ENCODE results near the gene NR3C1. TPM values are rescaled to one million over a fixed set of nuclear protein-coding genes. Genes with fewer than 3 reads are reported as not detected.

The NR3C1 gene
- total and polyA plus RNA-seq, 2 of the 4 experiments (the other 2 are of a cell fraction): 13.7 to 77.4 TPM

DNA sequence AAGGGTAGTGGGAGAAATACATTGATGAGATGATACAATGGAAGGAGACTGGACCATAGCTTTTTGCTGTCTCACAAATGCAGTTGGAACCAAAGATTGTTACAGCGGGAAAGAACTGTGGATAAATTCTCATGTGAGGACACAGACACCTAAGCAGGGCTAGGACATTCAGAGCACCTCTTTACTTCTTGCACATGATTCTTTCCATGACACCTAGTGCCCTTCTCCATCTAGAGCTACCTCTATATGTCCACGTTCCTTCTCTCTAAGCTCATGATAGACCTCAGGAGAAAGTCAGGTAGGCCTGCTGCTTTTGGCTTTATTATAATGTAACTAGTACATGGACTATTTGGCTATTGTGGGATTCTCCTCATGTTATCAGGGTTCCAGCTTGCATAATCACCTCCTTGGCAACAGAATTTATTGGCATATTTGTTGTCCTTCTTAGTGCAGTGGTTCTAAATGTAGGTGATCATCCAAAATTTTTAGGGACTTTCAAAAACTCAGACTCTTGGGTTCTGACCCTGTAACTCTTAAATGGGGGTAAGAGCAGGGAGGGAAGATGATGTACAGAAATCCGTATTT is 27.2 kb downstream of the NR3C1 start:
- Histone ChIP-seq H4K91ac (ENCODE audit: insufficient read depth, low read depth, low read length) (no peak overlapping the region), H3K56ac (ENCODE audit: extremely low read depth, insufficient read depth, low read length) (no peak overlapping the region), H3K18ac (ENCODE audit: low read depth, low read length) (no peak overlapping the region), H2AK5ac (ENCODE audit: low read depth, low read length) (no peak overlapping the region), H3K9ac (ENCODE audit: low read depth, low read length) (no peak overlapping the region), H3K4ac (ENCODE audit: low read depth, low read length) (peak overlapping the region; percentile 18; the same call in 1 of the 2 replicates), H3K36me3 (ENCODE audit: control insufficient read depth, insufficient read depth, low read length) (no peaks in the 10 kb centered on the region; the same call in 1 of the 2 replicates), H4K5ac (ENCODE audit: low read depth, low read length) (no peak overlapping the region), H3K79me1 (ENCODE audit: low read depth in 1 of 2, low read length in 2 of 2) (peaks cover 9 to 66% of the 10 kb centered on the region in 2 experiments; a peak in 3 of 4 replicates), H3K4me2 (ENCODE audit: low read depth, low read length) (no peak overlapping the region), H3K27me3 (ENCODE audit: control insufficient read depth, insufficient read depth, low read length) (no peaks in the 10 kb centered on the region), H4K20me1 (ENCODE audit: insufficient read depth, low read length) (peaks cover 63% of the 10 kb centered on the region), H3K9me1 (ENCODE audit: insufficient read depth, low read length) (peaks cover 17% of the 10 kb centered on the region), H2BK5ac (ENCODE audit: low read depth, low read length, poor library complexity, severe bottlenecking) (peak overlapping the region; percentile 16), H3K4me1 (ENCODE audit: control insufficient read depth, insufficient read depth, low read length) (peaks cover 8% of the 10 kb centered on the region), H3K27ac (ENCODE audit: insufficient read depth, low read length) (no peak overlapping the region), H2BK15ac (ENCODE audit: low read depth, low read length) (no peak overlapping the region), H2BK120ac (ENCODE audit: low read depth, low read length) (no peak overlapping the region; the same call in 1 of the 2 replicates), H3K14ac (replicated peaks; ENCODE audit: low read depth, low read length) (no peak overlapping the region), H3K23ac (ENCODE audit: low read depth, low read length) (no peak overlapping the region; the same call in 1 of the 2 replicates), H2AFZ (replicated peaks; ENCODE audit: low read length, poor library complexity) (no peak overlapping the region), H4K8ac (ENCODE audit: low read depth in 2 of 2, low read length in 2 of 2) (no peak overlapping the region), H3K9me3 (ENCODE audit: control insufficient read depth, insufficient read depth, low read length) (no peaks in the 10 kb centered on the region), H3K4me3 (ENCODE audit: insufficient read depth, low read depth, low read length) (no peak overlapping the region), H2BK20ac (ENCODE audit: low read depth, low read length) (peak overlapping the region; percentile 0; the same call in 1 of the 2 replicates), H2AK9ac (replicated peaks; ENCODE audit: low read depth, low read length, poor library complexity) (no peak overlapping the region)
- WGBS, 2 experiments (ENCODE audit: extremely low coverage in 2 of 2, insufficient read length in 1 of 2): 100% methylated on average over 1 of the region's 3 CpGs; no CpG with 5 or more reads in 1 of the 2 experiments
- CTCF ChIA-PET: interaction anchor here (0.9 kb wide), 1 partner anchor 10 kb away, joined by 3 read pairs; no protein-coding TSS in a partner anchor
- in situ Hi-C loops (cut with MboI; ENCODE audit: low sequenced_read_pairs): no loop called here
- intact Hi-C loops (cut with micrococcal nuclease): no loop called here
- dilution Hi-C loops (cut with HindIII; ENCODE audit: low sequenced_read_pairs, unreplicated experiment): no loop called here
- no TSS peak for BruUV-seq (replicated peaks)
- POLR2A ChIA-PET (ENCODE audit: unreplicated experiment): interaction anchor here (0.6 kb wide), 1 partner anchor 138 kb away, joined by 3 read pairs; no protein-coding TSS in a partner anchor
- TF ChIP-seq BHLHE40 (IDR thresholded peaks at IDR 0.05; ENCODE audit: low read depth, low read length): no peak
- TF ChIP-seq, protein P1, sequence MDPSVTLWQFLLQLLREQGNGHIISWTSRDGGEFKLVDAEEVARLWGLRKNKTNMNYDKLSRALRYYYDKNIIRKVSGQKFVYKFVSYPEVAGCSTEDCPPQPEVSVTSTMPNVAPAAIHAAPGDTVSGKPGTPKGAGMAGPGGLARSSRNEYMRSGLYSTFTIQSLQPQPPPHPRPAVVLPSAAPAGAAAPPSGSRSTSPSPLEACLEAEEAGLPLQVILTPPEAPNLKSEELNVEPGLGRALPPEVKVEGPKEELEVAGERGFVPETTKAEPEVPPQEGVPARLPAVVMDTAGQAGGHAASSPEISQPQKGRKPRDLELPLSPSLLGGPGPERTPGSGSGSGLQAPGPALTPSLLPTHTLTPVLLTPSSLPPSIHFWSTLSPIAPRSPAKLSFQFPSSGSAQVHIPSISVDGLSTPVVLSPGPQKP (IDR thresholded peaks at IDR 0.05; ENCODE audit: borderline replicate concordance, low read depth, low read length): no peak
- TF ChIP-seq RCOR1 (IDR thresholded peaks at IDR 0.05; ENCODE audit: insufficient replicate concordance, low read length): no peak
- no peak for TF ChIP-seq RFX5 (IDR thresholded peaks at IDR 0.05; ENCODE audit: low read depth, low read length)
- TF ChIP-seq SMC3 (IDR thresholded peaks at IDR 0.05; ENCODE audit: low read depth, low read length): no peak
- TF ChIP-seq CEBPB (IDR thresholded peaks at IDR 0.05; ENCODE audit: low read depth, low read length): no peak
- TF ChIP-seq MAZ (IDR thresholded peaks at IDR 0.05; ENCODE audit: borderline replicate concordance, low read depth, low read length): no peak
- no peak for TF ChIP-seq NFE2L2 (IDR thresholded peaks at IDR 0.05; ENCODE audit: low read depth, low read length)
- TF ChIP-seq CHD1 (IDR thresholded peaks at IDR 0.05; ENCODE audit: low read depth, low read length): no peak
- TF ChIP-seq FOS (IDR thresholded peaks at IDR 0.05; ENCODE audit: low read depth, low read length): no peak
- DNase-seq (no peak), ATAC-seq (ENCODE audit: low read depth) (no peak)
